IPS-NIHi11 (cell line): ENCODE measurements around the gene IL1RAPL2.

Experiments
- DNase-seq: peaks from one replicate; pipeline ENCODE4 v3.0.0; 2012; ENCODE audit warnings: mixed read lengths, low spot score

IL1RAPL2 gene

DNA sequence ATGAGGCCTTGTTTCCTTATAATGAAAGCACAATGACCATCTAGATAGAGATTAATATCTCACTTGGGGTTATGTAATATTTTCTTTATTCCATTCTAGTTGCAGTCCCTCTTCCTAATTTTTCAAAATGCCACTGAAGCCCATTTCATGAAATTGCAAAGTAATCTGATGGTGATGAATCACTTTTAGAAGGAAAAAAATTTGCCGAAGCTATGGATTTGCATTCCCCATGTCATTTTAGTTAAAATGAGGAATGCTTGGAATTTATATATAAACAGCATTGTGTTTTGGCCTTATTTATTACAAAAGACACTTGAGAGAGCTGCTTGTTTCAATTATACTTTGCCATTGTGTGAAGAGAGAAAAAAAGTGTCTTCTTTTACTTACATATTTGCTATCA is 896.2 kb downstream of the IL1RAPL2 start:
- DNase-seq, result no peak

DNA sequence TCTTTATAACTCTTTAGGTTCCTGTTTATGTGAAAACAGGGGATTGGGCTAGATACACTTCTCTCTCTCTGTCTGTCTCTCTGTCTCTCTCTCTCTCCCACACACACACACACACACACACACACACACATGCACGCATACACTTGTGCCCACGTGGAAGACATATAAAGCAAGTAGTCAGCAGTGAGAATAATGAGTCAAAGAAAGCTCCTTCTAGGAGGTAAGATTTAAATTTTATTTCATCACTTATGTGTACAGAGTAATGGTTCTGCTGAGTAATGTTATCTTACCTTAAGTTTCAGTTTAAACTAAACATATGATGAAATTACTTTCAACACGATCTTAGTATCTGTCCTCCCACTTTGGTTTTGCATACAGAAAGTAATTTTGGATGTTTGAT is 897.5 kb downstream of the IL1RAPL2 start:
- no peak for DNase-seq

DNA sequence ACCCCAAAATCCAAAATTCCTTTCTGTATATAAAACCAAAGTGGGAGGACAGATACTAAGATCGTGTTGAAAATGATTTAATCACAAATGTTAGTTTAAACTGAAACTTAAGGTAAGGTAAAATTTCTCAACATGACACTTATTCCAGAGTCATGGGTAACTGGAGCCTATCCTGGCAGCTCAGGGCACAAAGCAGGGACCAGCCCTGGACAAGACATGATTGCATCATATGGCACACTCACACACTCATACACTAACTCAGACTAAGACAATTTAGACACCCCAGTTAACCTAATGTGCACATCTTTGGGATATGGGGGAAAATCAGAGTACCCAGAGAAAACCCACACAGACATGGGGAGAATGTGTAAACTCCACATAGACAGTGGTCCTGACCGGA is 898.6 kb downstream of the IL1RAPL2 start:
- DNase-seq, result no peak

DNA sequence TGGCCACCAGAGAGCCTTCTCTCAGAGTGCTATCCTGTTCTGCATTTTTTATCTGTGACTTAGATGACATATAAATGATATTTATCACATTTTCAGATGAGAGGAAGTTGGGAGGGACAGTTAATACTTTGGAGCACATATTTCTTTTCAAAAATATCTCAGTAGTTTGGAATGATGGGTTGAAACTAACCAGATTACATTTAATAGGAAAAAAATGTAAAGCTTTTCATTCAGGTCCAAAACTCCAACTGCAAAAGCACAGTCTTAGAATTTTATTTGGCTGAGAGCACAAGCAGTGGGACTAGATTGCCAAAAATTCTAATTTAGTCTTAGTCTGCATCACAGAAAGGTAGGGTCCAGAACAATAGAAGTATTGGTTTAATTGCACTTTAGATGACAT is 902.7 kb downstream of the IL1RAPL2 start:
- DNase-seq, result no peak

DNA sequence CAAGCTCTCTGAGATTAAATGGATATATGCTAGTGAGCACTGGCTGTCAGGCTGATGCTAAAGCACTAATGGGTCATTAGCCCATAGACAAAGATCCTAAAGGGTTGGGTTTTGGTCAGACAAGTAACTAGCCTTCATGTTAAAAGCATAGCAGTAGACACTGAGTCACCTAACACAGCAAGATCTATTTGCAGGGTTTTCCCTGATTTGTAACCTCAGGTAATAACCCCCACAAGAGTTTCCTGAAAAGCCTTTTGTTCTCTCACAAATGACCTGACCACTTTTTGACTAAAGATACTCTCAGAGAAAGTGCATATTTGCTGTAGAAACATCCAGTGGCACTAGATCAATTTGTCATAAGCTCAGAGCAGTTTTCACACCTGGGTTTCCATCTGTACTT is 905.6 kb downstream of the IL1RAPL2 start:
- DNase-seq, result no peak

DNA sequence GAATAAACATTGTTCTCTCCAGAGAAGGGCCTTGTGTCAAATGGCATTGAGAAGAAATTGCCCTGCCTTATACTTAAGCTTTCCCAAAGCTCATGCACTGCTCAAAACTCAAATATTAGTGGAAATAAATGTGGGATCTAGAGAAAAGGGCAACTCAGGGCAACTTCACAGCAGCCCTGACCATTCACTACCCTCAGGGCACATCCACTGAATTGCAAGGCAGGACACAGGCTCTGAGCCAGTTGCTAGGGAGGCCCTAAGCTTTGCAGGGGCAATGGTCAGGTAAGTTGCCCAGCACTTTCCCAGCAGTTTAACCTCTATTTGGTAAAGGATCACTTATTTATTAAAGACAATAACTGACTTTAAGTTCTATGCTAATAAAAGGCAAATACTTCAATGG is 909.8 kb downstream of the IL1RAPL2 start:
- DNase-seq, result no peak

DNA sequence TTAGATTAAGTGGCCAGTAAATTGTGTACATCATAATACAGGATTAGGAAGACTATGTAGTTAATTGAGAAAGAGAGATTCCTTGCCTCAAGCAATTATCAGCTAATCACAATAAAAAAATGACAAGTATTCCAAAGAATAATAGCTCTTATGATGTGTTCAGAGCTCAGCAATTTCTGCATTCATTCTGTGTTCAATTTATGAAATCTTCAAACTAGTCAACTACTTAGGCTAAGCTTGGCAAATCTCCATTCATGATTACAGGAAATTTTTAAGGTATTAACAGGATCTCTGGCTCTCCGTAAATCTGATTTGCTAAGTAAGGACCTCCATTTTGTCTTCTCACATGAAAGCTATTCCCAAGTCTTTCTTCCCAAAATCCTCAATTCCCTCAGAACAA is 911.4 kb downstream of the IL1RAPL2 start:
- DNase-seq, result no peak

DNA sequence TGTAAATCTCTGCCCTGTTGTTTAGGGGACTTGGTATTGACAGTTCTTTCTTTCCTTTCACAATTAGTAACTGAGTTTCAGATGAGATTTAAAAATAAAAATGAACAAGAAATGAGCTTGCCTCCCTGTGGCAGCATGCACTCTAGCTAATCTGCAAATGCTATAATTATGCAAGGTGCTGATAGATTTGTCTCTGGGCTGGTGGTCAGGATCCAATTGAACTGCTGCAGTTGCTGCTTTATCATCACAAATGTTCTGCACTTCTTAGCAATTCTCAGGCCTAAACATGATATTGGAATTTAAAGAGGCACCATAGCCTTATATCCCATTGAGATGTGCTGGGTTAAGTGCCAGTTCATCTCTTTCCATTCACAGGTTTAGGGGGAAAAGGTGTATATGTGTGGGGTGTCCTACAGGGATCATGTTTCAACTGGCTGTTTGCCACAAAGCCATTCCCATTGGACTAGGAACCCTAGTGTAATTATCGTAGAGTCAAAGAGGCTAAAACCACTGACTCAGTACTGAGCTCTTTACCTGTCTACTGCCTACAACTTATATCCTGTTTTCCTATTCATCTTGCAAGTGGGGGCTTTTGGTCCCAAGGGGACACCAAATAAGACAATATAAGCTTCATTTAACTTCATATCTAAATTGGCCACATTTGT is 914.8 kb downstream of the IL1RAPL2 start:
- DNase-seq, result no peak

DNA sequence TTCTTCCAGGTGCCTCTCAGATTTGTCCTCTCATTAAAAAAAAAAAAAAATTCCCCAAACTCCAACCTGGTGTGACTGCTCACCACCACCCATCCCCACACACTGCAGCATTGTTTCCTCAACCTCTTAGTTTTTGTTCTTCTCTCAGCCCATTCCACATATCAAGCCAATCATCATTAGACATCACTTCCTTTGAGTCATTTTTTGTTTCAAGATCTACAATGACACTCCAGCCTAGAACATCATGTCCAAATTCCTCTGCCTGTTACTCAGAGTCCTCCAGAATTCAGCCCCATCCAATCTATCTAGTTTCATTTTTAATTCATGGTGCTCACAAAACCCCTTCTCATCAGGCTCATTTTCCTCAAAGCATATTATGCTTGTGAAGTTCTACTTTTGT is 917.0 kb downstream of the IL1RAPL2 start:
- DNase-seq, result no peak

DNA sequence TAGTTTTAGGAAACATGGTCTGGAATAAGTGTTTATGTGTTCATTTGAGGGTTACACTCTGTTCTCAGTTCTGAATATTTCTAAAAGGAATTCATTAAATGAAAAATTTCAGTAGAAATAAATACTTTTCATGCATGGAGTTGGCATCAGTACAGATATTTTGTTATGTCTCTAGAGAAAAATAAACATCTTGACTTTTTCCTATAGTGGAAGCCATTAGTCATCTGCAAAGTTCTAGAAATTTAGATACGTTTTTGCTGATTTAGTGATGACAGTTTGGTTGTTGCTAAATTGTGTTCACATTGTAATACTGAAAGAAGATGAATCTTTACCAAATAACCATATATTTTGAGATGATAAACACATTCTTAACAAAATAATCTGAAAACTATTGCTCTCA is 922.7 kb downstream of the IL1RAPL2 start:
- DNase-seq, result no peak

DNA sequence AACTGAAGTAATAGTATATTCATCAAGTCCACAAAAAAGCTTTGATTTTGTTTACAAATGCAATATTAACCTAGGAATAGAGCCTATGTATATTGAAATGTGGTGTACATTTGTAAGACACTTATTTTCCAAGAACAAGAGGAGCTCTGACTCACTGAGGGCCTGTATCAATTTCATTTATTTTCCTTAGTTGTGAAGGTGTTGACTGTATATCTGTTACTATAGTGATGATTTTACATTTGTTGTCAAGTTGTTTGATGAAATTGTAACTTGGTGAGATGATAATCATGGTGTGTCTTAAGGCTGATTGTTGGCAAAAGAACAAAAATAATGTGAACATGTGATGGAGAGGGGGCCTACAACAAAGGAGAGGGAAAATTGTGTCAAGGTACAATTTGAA is 929.4 kb downstream of the IL1RAPL2 start:
- no peak for DNase-seq

DNA sequence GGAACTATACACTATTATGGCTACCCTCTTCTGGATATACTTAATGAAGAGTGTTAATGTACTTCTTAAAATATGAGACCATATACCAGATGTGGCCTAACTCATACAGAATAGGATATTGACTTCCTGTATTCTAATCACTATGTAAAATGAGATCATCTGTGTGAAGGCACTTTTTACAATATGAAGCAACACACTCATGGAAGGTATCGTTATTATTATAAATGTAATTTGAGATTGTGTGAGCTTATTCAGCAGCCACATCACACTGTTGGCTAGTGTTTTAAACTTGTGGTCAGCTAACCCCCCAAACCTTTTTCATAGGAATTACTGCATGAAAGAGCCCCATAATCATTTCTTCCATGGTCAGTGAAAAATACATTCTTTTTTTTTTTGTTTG is 936.3 kb downstream of the IL1RAPL2 start:
- no peak for DNase-seq

DNA sequence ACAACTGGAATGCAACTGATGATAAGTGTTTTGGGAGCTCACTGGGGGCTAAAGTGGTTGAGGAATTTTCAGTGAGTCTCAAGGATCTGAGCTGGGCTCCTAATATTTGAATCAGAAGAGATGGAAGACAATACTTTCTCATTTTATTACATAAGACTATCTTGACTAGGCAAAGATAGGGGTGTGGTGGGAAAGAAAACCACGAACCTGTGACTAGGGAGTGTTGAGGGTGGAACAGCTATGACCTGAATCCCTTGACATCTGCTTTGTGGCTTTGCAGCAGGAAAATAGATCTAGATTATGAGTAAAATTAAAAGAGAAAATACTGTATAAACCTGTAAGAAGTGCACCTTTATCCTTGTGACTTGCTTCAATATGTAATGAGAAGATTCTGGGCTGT is 949.6 kb downstream of the IL1RAPL2 start:
- no peak for DNase-seq

DNA sequence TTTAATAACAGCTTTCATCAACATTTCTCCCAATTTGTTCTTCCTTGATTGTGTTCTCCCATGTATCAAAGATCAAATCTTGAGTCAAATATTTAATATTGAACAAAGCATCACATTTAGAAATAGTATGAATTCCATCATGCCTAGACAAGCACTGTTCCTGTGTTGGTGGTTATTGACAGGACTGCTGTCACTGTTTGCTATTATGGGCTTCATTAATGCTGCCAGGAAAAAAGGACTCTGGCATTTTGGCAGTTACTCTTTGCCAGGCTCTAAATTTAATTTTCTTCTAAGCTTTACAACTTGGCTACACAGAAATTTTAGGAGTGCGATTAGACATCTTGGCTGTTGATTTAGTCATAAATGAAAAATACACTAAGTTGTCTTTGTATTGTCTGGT is 960.4 kb downstream of the IL1RAPL2 start:
- no peak for DNase-seq

DNA sequence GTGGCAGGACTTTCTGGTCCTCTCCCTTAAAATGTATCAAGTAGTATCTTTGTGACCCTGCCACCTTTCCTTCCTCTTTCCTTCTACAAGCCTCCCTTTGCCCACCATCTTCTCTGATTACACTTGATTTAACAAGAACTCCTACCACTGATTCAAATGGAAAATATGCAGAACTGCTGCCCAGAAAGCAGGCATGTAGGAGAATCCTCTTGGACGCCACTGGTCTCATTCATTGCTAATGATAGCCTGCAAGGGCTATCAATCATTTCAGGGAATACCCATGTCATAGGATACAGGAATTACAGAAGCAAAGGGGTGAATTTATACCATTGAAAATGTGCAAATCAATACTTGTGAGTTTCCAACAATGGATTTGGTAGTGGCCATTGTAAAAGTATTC is 961.8 kb downstream of the IL1RAPL2 start:
- no peak for DNase-seq

DNA sequence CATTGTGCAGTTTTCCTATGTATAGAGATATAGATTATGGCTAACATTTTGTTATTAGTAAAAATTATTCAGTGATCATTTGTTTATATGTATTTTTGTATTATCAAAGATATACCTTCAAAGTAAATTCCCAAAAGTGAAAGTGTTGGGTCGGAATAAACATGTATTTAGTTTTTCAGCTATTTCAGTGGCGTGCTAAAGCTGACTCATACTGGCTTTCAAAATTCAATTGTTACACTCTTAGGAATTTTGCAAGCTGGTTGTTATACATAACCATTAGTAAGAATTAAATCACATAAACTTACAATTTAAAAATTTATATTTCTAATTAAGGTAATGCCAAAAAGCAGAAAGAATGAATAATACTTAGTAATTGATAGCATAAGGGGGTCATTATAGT is 968.0 kb downstream of the IL1RAPL2 start:
- DNase-seq, result no peak

DNA sequence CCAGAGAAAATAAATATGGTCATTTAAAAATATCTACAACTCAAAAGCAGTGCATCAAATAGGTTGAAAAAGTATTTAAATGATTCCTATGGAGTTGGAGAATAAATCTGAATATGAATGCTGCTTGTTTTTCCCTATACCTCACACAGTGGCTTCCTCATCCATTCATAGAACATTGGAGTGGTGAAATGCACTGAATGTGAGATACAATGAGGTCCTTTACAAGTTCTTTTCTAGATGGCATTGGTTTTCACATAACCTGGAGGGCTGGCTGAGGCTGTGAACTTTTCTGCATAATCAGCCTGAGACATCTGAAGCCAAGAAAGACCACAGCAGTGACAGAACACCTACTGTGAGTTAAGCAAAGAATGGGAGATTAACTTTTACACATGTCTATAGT is 977.3 kb downstream of the IL1RAPL2 start:
- no peak for DNase-seq

DNA sequence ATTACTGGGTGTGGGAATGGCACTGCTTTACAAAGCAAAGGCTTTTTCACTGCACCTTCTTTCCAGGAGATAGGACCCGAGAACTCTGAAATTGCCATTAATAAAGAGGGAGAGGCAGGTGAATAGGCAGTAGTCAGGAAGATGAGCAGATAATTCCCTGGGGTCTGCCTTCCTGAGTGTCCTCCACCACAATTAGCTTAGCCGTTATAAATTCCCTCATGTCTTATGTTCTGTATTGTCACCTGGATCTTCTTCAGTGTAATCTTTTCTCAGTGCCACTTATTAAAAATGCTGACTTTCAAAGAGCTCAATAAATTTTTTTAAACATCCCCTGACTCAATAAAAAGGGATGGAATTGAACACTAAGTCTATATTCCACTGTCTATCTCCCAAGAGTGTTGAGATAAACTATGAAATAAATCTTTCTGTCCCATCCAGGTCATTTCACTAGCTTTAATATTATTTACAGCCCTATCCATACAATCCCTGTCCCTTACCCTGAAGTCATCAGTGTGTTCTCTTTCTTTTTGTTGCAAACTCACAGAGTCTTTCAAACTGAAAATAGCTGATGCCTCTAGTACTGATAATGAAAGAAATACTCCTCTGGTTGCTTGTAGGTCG is 984.2 kb downstream of the IL1RAPL2 start:
- DNase-seq, result no peak

DNA sequence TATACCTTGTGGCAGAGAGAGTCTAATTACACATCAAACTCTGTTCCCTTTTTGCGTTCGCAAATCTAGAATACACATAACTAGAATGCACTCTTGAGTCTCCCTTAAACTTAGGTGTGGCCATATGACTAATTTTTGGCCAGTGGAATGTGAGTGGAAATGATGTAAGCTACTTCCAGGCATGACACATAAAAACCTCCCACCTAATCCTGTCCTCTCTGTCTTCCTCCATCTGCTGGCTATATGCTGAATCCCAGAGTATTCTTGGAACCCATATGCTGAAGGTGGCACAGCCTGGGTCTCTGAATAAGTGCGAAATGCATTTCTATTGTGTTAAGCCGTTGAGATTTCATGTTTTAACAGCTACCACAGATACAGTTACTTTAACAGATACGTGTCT is 986.4 kb downstream of the IL1RAPL2 start:
- no peak for DNase-seq

DNA sequence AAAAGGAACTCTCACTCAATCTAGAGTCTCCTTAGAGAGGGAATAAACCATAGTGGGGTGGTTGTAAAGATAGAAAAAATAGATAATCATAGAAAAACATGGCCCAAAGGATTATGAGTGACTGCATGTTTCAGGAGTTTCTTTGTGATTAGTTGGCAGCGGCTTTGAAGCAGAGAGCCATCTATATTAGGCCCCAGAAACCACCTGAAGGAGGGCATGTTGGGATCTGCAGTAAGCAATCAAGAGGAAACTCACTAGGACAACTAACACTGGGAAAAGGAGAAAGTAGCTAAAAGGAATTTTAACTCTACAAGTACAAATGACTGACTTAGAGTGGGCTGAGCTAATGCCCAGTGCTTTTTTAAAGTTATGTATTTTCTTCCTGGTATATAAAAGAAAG is 987.1 kb downstream of the IL1RAPL2 start:
- no peak for DNase-seq

DNA sequence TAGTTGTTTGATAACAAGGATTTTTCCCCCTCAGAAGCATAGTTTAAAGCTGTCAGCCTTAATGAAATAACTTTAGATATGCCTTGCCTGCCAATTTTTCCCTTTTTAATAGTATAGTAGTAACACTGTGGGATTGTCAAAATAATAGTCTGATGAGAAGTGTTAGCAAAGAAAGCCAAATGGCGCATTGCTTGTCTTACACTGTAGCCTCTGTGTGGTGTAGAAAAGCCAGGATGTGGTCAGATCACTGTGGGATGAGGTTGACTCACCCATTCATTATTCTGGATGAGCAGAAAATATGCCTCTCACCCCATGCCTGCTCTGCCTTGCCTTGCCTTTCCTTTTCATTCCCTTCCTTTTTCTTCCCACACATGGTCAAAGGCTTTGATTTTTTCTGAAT is 998.5 kb downstream of the IL1RAPL2 start:
- DNase-seq, result no peak

DNA sequence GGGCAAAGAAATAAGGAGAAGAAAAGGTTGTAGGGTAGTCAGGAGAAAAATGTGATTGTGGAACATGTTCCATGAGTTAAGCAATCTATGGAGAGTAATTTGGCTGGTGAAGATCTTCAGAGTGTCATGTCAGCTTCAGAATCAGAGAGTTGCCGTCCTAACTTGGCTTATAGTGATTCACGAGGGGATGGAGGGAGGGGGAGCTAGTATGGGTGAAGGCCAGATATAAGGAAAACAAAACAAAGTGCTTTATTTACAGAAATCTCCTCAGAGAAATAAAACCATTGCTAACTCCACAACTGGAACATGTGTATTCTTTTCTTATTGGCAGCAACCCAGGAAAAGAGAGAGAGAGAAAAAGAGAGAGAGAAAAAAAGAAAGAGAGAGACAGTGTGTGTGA is 999.9 kb downstream of the IL1RAPL2 start:
- DNase-seq, result no peak

DNA sequence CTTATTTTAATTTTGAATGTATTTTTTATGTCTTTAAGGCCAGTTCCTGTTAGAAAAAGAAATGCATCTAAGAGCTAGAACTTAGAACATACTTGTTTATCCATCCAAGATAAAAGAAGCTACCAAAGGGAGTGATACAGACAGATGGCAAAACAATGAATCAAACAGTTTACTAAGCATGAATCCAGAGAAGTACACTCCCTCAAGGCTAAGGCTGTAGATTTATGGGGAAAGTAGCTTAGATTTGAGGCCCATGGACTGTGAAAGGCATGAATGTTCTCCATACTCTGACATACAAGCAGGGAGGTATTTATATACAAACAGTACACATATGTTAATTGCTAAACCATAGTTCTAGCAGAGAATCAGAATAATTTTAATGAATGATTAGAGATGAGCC is 1001.1 kb downstream of the IL1RAPL2 start:
- DNase-seq, result no peak

DNA sequence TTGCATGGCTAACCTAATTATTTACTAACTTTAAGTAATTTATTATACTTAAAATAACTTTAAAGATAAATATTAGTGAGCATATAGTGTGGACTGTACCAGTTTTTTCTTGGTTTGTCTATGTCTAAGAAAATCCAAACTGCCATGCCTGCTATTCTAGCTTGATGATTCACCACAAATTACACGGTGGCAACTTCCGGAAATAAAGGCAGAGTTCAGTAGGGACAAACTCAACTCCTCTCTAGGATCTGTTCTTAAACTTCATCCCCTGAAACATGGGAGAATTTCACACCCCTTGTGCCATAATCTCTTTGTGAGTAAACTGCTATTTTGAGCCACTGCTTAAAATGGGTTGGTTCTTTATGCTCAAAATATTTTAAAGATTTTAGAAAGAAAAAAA is 1042.7 kb downstream of the IL1RAPL2 start:
- DNase-seq, result no peak
